Smooth muscle cell (in vitro differentiated cells): ENCODE results near the gene RBP4. TPM values are rescaled to one million over a fixed set of nuclear protein-coding genes. Genes with fewer than 3 reads are reported as not detected.

Experiments
- DNase-seq: peaks from one replicate; lab custom pipeline; 2025; ENCODE audit not compliant: unreplicated experiment; lab: John Stamatoyannopoulos, UW
- H2AFZ ChIP-seq: fragments of 200-600 bp; sonication (generic); 2 replicates; pipeline ENCODE4 v1.6.0; 2016; ENCODE audit warnings: antibody characterized with exemption, low read depth, mild to moderate bottlenecking
- H3F3A ChIP-seq: fragments of 200-600 bp; sonication (generic); 2 replicates; pipeline ENCODE4 v1.6.0; 2017; ENCODE audit warnings: antibody characterized with exemption, low read depth
- H3K27ac ChIP-seq: fragments of 200-600 bp; sonication (generic); 2 replicates; pipeline ENCODE4 v1.5.1; 2016; ENCODE audit warnings: low read depth, mild to moderate bottlenecking
- H3K27me3 ChIP-seq: fragments of 200-600 bp; sonication (generic); 2 replicates; pipeline ENCODE4 v1.6.1; 2016; ENCODE audit warnings: low read depth, mild to moderate bottlenecking
- H3K36me3 ChIP-seq: fragments of 200-600 bp; sonication (generic); 2 replicates; pipeline ENCODE4 v1.5.1; 2016; ENCODE audit warnings: low read depth
- H3K4me1 ChIP-seq: fragments of 200-600 bp; sonication (generic); 2 replicates; pipeline ENCODE4 v1.5.1; 2016; ENCODE audit warnings: low read depth
- H3K4me2 ChIP-seq: fragments of 200-600 bp; sonication (generic); 2 replicates; pipeline ENCODE4 v1.6.0; 2016; ENCODE audit warnings: mild to moderate bottlenecking
- H3K4me3 ChIP-seq: fragments of 200-600 bp; sonication (generic); 2 replicates; pipeline ENCODE4 v1.5.1; 2016; ENCODE audit warnings: mild to moderate bottlenecking
- H3K79me2 ChIP-seq: fragments of 200-600 bp; sonication (generic); 2 replicates; pipeline ENCODE4 v1.6.0; 2016; ENCODE audit warnings: low read depth, mild to moderate bottlenecking
- H3K9ac ChIP-seq: fragments of 200-600 bp; sonication (generic); 2 replicates; pipeline ENCODE4 v1.6.0; 2016; ENCODE audit warnings: low read depth
- H3K9me3 ChIP-seq: fragments of 200-600 bp; sonication (generic); replicated peaks from 2 replicates; pipeline ENCODE4 v1.5.1; 2016; ENCODE audit warnings: low read depth
- H4K20me1 ChIP-seq: fragments of 200-600 bp; sonication (generic); 2 replicates; pipeline ENCODE4 v1.6.0; 2016; ENCODE audit warnings: low read depth
- WGBS: methylation state at CpG from one replicate; pipeline ENCODE4 v1.1.7; 2016; ENCODE audit warnings: low lambda C conversion rate; 5-methylcytosine and 5-hydroxymethylcytosine counted together
- polyA plus RNA-seq: library from polyadenylated mRNA; unstranded; fragments of >200 nt; fragmentation: Nextera tagmentation; extraction: Ambion mirVana; gene quantifications from 2 replicates; pipeline ENCODE4 v1.2.1, GENCODE V29; 2016
- total RNA-seq: library from RNA; depleted of rRNA; stranded (reverse); fragments of >200 nt; gene quantifications from 2 replicates; pipeline ENCODE4 v1.2.3, GENCODE V29; 2014
- TF ChIP-seq, protein P1 (sequence below): fragments of 200-600 bp; sonication (generic); IDR thresholded peaks from 2 replicates; pipeline ENCODE4 v1.5.1; 2017; ENCODE audit warnings: borderline replicate concordance, mild to moderate bottlenecking, antibody characterized with exemption; ENCODE audit not compliant: insufficient read depth, poor library complexity, severe bottlenecking

Gene RBP4
- total and polyA plus RNA-seq, 2 experiments from 2014 or later = 1.1 to 1.2 TPM

DNA sequence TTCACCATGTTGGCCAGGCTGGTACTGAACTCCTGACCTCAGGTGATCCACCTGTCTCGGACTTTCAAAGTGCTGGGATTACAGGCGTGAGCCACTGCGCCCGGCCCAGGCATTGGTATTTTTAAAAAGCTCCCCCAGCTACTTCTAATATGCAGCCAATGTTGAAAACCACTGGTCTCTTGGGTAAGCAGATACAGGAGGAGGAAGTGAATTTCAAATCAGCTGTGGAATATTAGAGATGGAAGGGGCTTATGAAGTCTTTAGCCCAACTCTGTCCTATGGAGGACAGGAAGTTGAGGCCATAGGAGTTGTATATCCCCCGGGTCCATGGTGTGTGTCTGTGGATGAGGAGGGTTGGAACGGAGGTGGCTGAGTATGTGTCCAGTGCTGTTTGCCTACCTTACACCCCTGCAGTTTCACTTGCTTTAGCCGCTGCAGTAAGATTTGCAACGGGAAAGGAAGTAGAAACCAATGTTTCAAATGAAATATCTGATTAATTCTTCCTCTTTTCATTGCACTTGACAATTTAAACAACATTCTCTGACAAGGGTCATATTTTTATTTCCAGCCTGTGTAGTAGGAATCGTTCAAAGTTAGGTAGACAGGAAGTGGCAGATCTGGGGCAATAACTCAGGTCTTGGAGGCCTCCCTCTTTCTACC is 14.7 kb upstream of the RBP4 start:
- Histone ChIP-seq H3K36me3 (no peaks in the 10 kb centered on the region), H3K4me3 (no peak overlapping the region)

DNA sequence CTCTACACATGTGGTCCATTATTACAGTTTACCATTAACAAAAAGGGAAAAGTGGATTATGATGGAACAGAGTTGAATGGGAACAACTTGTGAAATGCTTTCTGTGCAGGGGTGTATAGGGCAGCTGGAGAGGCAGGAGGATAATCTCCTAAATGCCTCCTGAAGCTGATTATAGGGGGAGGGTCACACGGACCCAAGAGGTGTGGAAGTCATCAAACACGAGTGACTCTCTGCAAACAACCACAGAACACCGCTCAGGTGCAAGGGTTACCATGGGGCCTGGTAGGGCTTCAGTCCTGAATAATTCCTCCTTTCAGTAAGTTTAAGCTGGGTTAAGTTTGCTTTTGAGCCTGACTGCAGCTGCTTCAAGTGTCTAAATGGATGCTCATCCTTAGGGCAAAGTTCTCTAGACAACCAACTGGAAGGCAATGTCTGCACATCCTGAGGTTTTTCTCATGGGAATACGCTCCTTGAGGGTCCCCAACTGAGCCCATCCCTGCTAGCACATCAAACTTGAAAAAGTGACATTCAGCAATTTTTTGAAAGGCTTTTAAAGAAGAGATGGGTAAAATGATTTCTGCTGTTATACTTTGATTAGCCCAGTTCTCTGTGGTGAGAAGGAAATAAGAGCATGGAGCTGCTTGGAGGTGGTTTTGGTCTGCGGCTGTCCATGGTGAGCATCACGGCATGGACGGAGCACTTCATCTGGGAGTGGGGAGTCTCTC is 13.2 kb upstream of the RBP4 start:
- Histone ChIP-seq H3K4me1 (no peaks in the 10 kb centered on the region), H3K4me3 (no peak overlapping the region), H3K79me2 (no peaks in the 10 kb centered on the region), H3K36me3 (no peaks in the 10 kb centered on the region), H4K20me1 (no peaks in the 10 kb centered on the region), H3K9me3 (no peaks in the 10 kb centered on the region), H3K4me2 (no peak overlapping the region), H3K27ac (no peak overlapping the region), H3K9ac (no peak overlapping the region), H3K27me3 (no peaks in the 10 kb centered on the region), H2AFZ (no peak overlapping the region), H3F3A (no peaks in the 10 kb centered on the region)
- WGBS = 95% methylated on average over 7 of the region's 7 CpGs
- no peak for DNase-seq
- TF ChIP-seq, protein P1, sequence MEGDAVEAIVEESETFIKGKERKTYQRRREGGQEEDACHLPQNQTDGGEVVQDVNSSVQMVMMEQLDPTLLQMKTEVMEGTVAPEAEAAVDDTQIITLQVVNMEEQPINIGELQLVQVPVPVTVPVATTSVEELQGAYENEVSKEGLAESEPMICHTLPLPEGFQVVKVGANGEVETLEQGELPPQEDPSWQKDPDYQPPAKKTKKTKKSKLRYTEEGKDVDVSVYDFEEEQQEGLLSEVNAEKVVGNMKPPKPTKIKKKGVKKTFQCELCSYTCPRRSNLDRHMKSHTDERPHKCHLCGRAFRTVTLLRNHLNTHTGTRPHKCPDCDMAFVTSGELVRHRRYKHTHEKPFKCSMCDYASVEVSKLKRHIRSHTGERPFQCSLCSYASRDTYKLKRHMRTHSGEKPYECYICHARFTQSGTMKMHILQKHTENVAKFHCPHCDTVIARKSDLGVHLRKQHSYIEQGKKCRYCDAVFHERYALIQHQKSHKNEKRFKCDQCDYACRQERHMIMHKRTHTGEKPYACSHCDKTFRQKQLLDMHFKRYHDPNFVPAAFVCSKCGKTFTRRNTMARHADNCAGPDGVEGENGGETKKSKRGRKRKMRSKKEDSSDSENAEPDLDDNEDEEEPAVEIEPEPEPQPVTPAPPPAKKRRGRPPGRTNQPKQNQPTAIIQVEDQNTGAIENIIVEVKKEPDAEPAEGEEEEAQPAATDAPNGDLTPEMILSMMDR = no peak

More for the DNA sequence above, 14.7 kb upstream of the RBP4 start:
- no peaks in the 10 kb centered on the region for H3K9me3 ChIP-seq
- H2AFZ ChIP-seq = no peak overlapping the region
- H3K79me2 ChIP-seq = no peaks in the 10 kb centered on the region
- H3K27ac ChIP-seq = no peak overlapping the region
- H4K20me1 ChIP-seq = no peaks in the 10 kb centered on the region
- TF ChIP-seq, protein P1 = no peak
- H3K27me3 ChIP-seq = no peaks in the 10 kb centered on the region
- H3K4me2 ChIP-seq = no peak overlapping the region
- H3K9ac ChIP-seq = no peak overlapping the region
- H3K4me1 ChIP-seq = no peaks in the 10 kb centered on the region
- no peaks in the 10 kb centered on the region for H3F3A ChIP-seq
- DNase-seq = no peak
- 95% methylated on average over 9 of the region's 9 CpGs for WGBS

DNA sequence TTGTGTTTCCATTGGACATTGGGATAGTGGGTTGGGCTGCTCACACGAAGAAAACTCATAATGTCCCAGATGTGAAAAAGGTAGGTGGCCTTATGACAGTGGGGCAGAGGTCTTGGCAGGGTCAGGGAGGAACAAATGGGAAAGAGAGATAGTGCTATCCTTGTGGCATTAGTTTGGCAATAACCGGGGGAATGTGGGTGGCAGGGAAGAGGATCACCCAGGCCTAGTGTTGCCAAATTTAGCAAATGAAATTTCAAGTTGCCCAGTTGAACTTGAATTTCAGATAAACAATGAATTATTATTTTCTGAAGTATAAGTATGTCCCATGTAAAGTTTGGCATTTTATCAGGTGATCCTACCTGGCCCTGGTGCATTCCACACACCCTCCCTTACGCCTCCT is 12.1 kb upstream of the RBP4 start:
- TF ChIP-seq, protein P1 = no peak

More for the DNA sequence above, 12.1 kb upstream of the RBP4 start:
- 77% methylated on average over 3 of the region's 3 CpGs for WGBS
- DNase-seq = no peak
- no peaks in the 10 kb centered on the region for H3K9me3 ChIP-seq
- H4K20me1 ChIP-seq = no peaks in the 10 kb centered on the region
- no peak overlapping the region for H3K27ac ChIP-seq
- H3K9ac ChIP-seq = no peak overlapping the region
- H3K36me3 ChIP-seq = no peaks in the 10 kb centered on the region
- H3K79me2 ChIP-seq = no peaks in the 10 kb centered on the region
- no peak overlapping the region for H3K4me3 ChIP-seq
- H3K4me1 ChIP-seq = no peaks in the 10 kb centered on the region
- no peak overlapping the region for H2AFZ ChIP-seq
- no peaks in the 10 kb centered on the region for H3F3A ChIP-seq
- H3K4me2 ChIP-seq = no peak overlapping the region
- H3K27me3 ChIP-seq = peaks cover 2% of the 10 kb centered on the region
